ENCODE results near the gene KRT74.

Gene KRT74

DNA sequence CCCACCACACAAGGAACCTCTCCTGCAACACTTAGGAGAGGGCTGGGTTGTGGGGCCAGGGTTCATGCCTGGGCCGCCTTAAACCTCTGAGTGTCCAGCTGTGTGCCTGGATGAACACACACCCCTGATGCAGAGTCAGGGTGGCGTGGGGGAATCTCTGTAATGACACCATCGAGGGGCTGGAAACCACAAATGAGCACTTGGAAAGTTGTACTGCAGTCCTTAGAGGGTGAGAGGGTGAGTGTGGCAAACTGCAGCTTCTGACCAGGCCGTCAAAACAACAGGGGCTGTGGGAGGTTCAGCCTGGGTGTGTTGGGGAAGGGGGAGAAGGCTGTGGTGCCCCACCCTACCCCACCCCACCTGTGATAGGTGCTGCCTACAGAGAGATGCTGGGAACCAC lies 41.0 kb downstream of the KRT74 start:
- no peak overlapping the region for H3K4me3 ChIP-seq (replicated peaks; ENCODE audit: low read depth, low read length)
- TF ChIP-seq, protein P1, sequence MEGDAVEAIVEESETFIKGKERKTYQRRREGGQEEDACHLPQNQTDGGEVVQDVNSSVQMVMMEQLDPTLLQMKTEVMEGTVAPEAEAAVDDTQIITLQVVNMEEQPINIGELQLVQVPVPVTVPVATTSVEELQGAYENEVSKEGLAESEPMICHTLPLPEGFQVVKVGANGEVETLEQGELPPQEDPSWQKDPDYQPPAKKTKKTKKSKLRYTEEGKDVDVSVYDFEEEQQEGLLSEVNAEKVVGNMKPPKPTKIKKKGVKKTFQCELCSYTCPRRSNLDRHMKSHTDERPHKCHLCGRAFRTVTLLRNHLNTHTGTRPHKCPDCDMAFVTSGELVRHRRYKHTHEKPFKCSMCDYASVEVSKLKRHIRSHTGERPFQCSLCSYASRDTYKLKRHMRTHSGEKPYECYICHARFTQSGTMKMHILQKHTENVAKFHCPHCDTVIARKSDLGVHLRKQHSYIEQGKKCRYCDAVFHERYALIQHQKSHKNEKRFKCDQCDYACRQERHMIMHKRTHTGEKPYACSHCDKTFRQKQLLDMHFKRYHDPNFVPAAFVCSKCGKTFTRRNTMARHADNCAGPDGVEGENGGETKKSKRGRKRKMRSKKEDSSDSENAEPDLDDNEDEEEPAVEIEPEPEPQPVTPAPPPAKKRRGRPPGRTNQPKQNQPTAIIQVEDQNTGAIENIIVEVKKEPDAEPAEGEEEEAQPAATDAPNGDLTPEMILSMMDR (IDR thresholded peaks at IDR 0.05; ENCODE audit: low read depth, low read length, missing control alignments): no peak
- no peak for DNase-seq (ENCODE audit: extremely low read depth, low read depth)

DNA sequence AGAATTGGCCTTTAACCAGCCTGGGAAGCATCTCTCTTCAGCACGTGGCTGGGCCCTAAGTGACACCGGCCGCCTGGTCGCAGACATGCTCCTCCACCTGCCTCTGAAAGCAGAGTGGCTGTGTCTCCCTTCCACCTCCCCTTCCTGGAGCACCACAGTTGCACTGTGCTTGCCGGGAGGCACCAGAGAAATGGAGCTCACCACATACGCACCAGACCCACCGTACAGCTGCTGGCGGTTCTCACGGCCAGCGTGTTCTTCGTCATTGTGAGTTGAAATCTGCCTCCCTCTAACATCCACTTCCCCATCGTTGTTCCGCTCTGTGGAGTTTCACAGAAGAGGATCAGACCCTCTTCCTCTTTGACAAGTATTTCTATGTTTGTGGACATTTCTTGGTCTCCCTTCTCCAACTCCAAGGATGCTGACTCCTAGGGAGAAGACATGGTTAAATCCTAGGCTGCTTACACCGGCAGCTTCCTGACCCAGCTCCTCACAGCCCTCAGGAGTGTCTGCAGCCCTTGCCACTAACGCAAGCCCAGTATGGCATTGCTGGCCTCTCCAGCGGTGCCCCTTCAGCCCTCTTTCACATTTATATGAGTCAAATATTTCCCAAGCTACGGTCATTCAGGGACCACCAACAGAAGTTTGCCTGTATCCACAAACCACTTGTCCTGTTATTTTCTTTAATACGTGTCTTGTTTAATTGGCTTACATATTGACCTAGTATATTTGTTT lies 41.9 kb downstream of the KRT74 start:
- DNase-seq (ENCODE audit: extremely low read depth, low read depth): no peak
- TF ChIP-seq, protein P1 (IDR thresholded peaks at IDR 0.05; ENCODE audit: low read depth, low read length, missing control alignments): no peak
- no peak overlapping the region for H3K4me3 ChIP-seq (replicated peaks; ENCODE audit: low read depth, low read length)

DNA sequence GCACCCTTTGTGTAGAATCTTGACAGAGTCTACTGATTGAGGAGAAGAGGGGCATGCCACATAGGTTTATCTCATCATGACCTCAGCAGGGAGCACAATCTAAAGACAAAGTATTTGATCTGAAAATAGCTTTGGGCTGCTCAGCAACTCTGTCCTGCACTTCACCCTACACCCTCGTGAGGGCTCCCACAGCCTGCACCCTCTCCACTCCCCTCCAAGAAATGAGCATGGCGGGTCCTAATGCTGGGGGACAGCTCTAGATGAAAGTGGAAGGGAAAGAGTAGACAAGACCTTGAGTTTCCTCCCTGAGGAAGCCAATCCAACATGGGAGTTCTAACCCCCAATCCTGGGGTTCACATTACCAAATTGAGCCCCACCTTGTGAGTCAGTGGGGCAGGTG lies 42.7 kb downstream of the KRT74 start:
- no peak for DNase-seq (ENCODE audit: extremely low read depth, low read depth)
- H3K4me3 ChIP-seq (replicated peaks; ENCODE audit: low read depth, low read length): no peak overlapping the region

DNA sequence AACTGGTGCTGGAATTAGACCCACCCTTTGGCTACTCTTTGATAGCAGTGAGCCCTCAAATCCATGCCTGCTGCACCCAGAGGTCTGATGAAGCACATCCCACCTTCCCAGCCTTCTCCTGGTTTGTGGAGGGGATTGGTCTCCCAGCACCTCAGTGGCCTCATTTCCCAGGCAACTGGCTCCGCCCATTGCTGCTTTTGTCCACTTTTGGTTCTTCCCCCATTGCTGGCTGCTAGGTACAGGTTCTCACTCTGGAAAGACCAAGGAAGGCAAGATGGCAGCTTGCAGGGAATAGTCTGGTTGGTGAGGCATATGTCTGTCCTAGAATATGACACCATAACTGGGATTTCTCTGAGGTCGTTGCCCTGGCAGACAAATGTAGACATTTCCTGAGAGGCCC lies 43.3 kb downstream of the KRT74 start:
- TF ChIP-seq, protein P1 (IDR thresholded peaks at IDR 0.05; ENCODE audit: low read depth, low read length, missing control alignments): no peak
- DNase-seq (ENCODE audit: extremely low read depth, low read depth): no peak
- H3K4me3 ChIP-seq (replicated peaks; ENCODE audit: low read depth, low read length): no peak overlapping the region

More for the DNA sequence above, 42.7 kb downstream of the KRT74 start:
- TF ChIP-seq, protein P1 (IDR thresholded peaks at IDR 0.05; ENCODE audit: low read depth, low read length, missing control alignments): no peak

DNA sequence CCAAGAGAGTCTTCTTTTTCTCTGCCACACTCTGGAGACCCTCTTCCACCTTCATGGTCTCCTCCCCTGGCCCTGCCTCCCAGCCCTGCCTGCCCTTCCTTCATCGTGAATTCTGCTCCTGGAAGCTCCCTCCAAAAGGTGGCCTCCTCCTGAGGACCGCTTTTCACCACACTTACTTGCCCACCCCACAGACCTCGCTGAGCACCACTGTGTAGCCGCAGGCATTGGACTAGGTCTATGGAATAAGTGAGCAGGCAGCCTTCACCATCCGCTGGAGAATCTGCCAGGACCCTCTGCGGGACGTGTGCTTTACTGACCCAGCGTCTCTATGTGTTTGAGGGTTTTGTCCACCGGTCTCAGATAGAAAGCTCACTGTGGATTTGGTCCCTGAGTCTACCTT lies 43.8 kb downstream of the KRT74 start:
- DNase-seq (ENCODE audit: extremely low read depth, low read depth): no peak
- TF ChIP-seq, protein P1 (IDR thresholded peaks at IDR 0.05; ENCODE audit: low read depth, low read length, missing control alignments): no peak
- no peak overlapping the region for H3K4me3 ChIP-seq (replicated peaks; ENCODE audit: low read depth, low read length)

DNA sequence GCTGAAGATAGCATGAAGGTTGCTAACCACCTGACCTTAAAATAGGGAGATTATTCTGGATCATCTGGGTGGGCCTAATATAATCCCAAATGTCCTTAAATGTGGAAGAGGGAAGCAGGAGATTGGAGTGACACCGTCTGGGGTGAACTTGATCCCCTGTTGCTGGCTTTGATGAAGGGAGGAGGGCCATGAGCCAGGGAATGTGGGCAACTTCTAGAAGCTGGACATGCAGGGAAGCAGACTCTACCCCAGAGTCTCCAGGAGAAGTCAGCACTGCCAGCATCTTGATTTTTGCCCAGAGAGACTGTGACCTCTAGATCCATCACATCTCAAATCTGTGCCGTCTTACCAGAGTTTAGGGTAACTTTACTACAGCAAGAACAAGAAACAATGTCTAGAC lies 44.2 kb downstream of the KRT74 start:
- TF ChIP-seq, protein P1 (IDR thresholded peaks at IDR 0.05; ENCODE audit: low read depth, low read length, missing control alignments): no peak
- no peak overlapping the region for H3K4me3 ChIP-seq (replicated peaks; ENCODE audit: low read depth, low read length)
- no peak for DNase-seq (ENCODE audit: extremely low read depth, low read depth)

Data from HFF-Myc (cell line).